Measurements from ENCODE around the gene STK32B.

DNA sequence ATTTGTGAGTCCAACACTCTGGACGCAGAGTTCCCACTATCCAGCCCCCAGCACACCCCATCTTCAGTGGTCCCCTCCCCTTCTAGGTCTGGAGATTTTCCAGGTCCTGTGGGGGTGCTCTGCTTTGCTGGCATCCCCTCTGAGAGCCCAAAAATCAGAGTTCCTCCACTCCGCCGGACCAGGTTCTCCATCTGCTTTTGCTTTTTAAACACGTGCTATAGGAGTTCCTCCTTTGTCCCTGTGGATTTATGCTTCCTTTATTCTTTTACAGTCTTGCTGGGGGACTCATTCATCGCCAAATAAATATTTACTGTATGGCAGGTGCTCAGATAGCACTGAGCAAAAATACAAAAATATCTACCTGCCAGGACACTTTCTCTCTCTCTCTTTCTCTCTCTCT, 324.7 kb downstream of the STK32B start:
- TF ChIP-seq, protein P1, sequence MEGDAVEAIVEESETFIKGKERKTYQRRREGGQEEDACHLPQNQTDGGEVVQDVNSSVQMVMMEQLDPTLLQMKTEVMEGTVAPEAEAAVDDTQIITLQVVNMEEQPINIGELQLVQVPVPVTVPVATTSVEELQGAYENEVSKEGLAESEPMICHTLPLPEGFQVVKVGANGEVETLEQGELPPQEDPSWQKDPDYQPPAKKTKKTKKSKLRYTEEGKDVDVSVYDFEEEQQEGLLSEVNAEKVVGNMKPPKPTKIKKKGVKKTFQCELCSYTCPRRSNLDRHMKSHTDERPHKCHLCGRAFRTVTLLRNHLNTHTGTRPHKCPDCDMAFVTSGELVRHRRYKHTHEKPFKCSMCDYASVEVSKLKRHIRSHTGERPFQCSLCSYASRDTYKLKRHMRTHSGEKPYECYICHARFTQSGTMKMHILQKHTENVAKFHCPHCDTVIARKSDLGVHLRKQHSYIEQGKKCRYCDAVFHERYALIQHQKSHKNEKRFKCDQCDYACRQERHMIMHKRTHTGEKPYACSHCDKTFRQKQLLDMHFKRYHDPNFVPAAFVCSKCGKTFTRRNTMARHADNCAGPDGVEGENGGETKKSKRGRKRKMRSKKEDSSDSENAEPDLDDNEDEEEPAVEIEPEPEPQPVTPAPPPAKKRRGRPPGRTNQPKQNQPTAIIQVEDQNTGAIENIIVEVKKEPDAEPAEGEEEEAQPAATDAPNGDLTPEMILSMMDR (IDR thresholded peaks at IDR 0.05) = no peak
- TF ChIP-seq MAZ (IDR thresholded peaks at IDR 0.05; ENCODE audit: borderline replicate concordance, low read depth, low read length) (no peak), POLR2A (IDR thresholded peaks at IDR 0.05; ENCODE audit: low read length) (no peak), RAD21 (conservative IDR thresholded peaks at IDR 0.05 in 1 of 2, IDR thresholded peaks at IDR 0.05 in 1 of 2) (no peak), KDM5A (IDR thresholded peaks at IDR 0.05) (no peak)
- TF ChIP-seq, protein P2, sequence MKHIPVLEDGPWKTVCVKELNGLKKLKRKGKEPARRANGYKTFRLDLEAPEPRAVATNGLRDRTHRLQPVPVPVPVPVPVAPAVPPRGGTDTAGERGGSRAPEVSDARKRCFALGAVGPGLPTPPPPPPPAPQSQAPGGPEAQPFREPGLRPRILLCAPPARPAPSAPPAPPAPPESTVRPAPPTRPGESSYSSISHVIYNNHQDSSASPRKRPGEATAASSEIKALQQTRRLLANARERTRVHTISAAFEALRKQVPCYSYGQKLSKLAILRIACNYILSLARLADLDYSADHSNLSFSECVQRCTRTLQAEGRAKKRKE (CRISPR knock-in tag; IDR thresholded peaks at IDR 0.05; ENCODE audit: low read depth) = no peak
- TF ChIP-seq, protein P3, sequence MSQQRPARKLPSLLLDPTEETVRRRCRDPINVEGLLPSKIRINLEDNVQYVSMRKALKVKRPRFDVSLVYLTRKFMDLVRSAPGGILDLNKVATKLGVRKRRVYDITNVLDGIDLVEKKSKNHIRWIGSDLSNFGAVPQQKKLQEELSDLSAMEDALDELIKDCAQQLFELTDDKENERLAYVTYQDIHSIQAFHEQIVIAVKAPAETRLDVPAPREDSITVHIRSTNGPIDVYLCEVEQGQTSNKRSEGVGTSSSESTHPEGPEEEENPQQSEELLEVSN (IDR thresholded peaks at IDR 0.05; ENCODE audit: borderline replicate concordance, low read depth) = no peak
- TF ChIP-seq, protein P4, sequence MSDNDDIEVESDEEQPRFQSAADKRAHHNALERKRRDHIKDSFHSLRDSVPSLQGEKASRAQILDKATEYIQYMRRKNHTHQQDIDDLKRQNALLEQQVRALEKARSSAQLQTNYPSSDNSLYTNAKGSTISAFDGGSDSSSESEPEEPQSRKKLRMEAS (IDR thresholded peaks at IDR 0.05) = no peak

Measured in A549 (cell line).